NCI-H2227 (cell line): ENCODE results near the gene CFAP46.

ENCODE experiments used
- DNase-seq: peaks from one replicate; lab custom pipeline; 2025; ENCODE audit not compliant: unreplicated experiment; lab: John Stamatoyannopoulos, UW

The CFAP46 gene

DNA sequence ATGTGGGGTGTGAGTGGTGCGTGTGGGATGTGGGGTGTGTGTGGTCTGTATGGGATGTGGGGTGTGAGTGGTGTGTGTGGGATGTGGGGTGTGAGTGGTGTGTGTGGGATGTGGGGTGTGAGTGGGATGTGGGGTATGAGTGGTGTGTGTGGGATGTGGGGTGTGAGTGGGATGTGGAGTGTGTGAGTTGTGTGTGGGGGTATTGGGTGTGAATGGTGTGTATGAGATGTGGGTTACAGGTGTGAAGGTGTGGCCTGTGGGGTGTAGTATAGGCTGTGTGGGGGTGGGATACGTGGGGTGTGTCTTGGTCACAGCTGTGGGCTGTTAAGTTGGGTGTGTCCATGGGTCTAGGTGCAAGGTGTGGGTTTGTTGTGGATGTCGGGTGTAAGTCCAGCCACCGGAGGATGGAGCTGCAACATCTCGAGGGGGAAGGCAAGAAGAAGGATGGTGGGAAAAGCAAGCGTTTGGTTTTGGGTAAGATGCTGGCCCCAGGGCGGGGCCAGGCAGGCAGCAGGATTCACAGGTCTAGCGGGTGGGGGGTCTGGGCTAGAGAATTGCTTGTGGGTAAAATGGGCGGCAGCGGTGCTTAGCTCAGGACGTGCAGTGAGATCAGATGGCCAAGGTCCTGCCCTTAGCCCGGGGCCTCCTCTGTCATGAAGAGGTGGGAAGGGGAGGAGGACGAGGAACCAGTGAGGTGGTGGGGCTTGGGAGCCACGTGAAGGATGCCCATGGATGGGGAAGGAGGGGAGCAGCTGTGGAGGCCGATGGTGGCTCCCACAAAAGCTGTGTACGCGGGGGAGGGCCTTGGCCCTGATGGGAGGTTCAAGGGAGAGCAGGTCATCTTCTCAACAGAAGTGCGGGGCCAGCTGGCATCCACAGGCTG, 60.1 kb downstream of the CFAP46 start:
- no peak for DNase-seq

- DNase-seq: no peak
Measured at GRCh38 chr10:132881186-132881920, 61.0 kb downstream of the CFAP46 start.

GRCh38 chr10:132880128-132880981, 62.0 kb downstream of the CFAP46 start:
- no peak for DNase-seq

DNA sequence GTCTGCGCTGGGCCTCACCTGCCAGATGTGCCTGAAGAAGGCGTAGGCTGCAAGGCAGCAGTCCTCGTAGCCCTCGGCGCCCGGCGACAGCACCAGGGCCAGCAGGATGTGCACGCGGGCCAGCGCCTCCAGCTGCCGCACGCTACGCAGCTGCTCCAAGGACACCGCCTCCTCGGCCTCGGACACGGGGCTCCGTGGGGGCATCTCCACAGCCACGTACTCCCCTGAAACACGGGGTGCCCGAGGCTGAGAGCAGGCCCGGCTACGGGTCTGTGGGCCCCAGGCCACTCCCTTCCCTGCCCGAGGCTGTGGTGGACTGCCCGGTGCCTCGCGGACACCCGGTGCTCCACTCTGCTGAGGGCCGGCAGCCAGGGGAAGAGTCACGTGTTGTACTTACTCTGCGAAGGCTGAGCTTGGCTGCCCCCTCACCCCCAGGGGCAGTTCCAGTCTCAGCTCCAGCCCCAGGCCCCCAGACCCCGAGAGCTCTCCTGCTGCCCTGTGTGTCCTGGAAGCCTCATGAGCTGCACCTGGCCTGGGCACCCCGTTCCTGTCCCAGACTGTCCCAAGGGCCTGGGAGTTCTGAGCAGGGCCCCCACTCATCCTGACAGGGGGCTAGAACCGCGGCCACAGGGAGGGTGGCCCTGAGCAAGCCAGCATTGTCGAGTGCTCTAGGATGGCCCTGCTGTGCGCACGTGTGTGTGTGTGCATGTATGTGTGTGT, 62.8 kb downstream of the CFAP46 start:
- DNase-seq: no peak

- no peak for DNase-seq
Measured at GRCh38 chr10:132878730-132879407, 63.5 kb downstream of the CFAP46 start.

GRCh38 chr10:132878091-132878729, 64.2 kb downstream of the CFAP46 start:
- DNase-seq: no peak

DNA sequence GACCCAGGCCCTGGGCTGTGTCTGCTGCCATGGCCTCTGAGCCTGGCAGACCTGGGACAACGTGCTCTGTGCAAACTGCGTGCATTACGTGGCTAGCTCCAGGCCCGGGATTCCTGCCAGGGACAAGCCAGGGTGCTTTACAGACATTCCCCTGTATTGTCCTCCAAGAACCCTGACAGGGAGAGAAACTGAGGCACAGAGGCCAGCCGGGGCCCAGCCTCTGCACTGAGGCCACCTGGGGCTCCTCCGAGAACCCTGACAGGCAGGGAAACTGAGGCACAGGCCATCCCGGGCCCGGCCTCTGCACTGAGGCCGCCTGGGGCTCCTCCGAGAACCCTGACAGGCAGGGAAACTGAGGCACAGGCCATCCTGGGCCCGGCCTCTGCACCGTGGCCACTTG, 64.9 kb downstream of the CFAP46 start:
- no peak for DNase-seq

DNA sequence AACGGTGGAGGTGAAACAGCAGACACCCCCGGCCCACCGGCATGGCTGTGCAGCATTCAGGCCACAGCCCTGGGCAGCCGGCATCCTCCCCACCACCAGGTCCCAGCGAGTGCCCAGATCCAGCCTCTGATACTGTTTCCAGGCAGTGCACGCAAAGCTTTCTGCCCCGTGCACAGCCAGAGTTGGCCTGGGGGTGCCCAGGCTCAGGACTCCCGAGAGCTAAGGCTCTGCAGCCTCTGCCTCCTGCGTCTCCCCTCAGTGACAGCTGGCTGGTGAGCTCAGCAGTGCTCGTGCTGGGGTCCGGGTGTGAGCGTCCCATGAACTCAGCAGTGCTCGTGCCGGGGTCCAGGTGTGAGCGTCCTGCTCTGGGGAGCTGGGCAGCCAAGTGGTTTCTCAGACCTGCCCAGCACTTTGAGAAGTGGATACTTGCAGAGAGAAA, 65.4 kb downstream of the CFAP46 start:
- DNase-seq: no peak

DNA sequence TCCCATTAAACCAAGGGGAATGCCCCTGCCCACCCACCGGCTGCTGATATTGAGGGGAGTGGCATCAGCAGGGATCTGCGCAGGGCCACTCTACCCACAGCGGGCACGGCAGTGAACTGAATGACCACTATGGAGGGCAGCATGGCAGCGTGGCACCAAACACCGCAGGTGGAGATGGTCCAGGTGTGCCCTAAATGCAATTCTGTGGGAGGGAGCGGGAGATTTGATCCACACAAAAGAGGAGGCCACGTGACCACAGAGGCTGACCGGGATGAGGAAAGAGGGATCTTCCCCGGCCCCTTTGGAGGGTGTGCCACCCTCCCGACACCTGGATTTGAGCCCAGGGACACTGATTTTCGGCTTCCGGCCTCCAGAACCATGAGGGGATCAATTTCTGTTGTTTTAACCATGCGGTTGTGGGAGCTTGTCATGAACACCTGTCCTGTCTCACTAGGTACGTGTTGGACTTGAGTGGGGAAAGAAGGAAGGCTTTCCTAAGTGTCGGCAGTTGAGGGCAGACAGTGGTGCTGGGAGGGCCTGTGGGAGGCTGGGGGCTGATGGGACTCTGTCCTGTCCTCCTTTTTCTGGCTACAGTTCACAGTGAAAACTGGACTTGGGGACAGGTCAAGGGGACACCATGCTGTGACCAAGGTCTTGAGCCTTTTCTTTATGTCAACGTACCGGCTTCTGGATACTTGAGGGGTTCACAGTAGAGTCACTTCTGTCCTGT, 66.1 kb downstream of the CFAP46 start:
- no peak for DNase-seq

DNA sequence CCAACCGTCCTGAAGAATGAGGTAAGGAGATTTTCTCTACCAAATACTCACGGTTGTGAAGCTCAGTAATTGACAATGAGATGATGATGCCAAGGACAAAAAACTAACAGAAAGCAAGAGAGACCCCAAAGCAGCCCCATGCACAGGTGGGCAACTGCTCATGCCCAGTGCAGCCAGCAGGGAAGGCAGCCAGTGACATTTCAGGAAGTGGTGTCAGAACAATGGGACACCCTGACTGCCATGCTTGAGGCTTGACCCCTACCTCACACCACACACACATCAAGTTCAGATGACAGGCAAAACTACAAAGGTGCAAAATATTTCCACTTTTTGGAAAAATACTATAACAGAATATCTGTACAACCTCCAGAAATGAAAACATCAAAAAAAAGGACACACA, 66.9 kb downstream of the CFAP46 start:
- no peak for DNase-seq

DNA sequence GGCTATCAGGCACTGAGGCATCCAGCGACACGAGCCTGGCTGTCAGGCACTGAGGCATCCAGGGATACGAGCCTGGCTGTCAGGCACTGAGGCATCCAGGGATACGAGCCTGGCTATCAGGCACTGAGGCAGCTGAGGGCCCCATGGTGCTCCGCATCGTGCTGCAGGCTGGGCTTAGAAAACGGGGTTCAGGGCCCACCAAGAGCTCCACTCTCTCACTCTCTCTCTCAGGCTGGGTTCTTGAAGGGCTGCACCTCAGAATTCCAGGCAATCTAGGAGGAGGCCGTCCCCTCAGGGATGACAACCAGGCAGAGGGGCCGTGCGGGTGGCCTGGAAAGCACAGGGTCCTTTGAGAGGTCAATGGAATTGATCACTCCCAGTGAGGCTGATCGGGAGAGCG, 69.0 kb downstream of the CFAP46 start:
- DNase-seq: no peak

DNA sequence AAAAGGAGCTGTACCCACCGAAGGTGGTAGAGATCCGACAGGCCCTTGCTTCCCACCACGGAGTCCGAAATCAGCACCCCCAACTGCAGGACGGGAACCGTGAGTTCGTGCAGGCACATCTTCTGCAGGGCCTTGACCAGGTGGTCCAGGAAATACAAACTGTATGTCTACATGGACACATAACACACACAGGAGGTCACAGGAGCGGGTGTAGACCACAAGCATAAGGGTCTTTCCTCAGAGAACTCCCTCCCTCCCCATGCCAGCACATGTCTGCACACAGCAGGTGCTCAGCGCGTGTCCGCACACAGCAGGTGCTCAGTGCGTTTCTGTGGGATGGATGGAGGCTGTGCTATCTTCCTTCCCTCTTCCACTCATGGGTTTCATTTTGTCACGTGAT, 69.7 kb downstream of the CFAP46 start:
- no peak for DNase-seq

DNA sequence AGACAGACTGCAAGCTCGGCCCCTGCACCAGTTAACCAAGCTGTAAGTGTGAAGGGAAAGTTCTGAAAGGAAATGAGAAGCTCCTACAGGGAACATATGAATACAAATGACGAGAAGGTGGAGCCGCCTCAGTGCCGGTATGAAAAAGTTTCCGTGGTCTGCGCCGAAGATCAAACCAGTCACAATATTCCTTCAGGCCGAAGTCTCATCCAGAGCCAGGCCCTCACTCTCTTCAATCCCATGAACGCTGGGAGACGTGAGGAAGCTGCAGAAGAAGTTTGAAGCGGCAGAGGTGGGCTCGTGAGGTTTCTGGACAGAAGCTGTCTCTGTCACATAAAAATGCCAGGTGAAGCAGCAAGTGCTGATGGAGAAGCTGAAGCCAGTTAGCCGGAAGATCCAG, 71.9 kb downstream of the CFAP46 start:
- DNase-seq: no peak

GRCh38 chr10:132869621-132870020, 72.7 kb downstream of the CFAP46 start:
- no peak for DNase-seq

DNA sequence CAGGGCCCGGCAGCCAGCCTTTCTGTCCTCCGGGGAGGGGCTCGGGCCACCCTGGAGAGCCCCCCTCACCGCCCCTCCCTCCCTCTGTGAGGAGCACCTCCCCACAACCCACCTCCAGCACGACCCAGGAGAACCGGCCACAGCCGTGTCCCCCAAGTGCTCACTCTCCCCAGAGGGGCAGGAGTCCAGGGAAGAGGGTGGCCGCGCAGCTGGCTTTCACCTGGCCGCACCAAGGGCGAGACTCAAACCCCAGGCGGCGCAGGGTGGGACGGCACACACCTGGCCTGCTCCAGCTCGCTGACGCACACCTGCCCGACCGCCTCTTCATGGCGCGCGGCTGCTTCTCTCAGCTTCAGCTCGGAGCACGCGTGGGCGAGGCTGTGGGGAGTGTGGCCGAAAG, 73.4 kb downstream of the CFAP46 start:
- DNase-seq: no peak

DNA sequence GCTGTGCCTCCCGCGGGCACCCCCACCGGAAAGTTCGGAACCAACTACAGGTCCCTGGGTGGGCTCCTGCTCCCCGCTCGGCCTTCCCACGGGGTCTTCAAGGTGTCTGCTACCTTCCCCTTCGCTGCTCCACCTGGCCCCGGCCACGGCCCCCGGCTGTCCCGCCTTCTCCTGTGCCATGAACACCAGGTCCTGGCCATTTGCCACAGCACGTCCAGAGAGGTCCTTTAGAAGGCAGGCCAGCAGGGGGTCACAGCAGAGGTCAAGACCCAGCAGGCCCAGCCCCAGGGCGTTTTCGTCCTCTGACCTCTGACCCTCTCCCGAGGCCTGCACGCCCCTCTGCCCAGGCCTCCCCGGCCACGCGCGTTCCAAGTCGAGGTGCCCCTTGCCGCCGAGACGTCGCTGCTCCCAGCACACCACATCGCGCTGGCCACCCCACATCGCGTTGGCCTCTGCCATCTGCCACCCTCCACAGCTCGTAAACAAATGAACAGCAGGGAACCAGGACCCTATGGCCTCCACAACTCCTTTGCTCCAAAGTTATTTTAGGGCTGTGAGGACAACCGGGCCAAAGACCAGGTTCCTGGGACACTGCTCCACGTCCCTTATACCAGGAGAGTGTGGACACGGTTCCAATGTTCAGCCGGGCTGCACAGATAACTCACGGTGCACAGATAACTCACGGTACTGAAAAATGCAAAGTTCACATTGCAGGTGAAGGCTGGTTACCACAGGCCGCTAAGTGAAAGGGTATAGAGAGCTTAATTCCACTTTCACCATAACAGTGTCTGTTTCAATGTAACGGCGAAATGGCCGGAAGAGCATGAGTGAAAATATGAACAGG, 74.3 kb downstream of the CFAP46 start:
- no peak for DNase-seq

GRCh38 chr10:132866601-132867381, 75.6 kb downstream of the CFAP46 start:
- no peak for DNase-seq
